Fibroblast of skin of scalp (primary cell): ENCODE data around the gene LST1.
A peak's percentile ranks its signal among the peaks of the same experiment; 100 is the strongest.

Source experiments
- DNase-seq: peaks from one replicate; pipeline ENCODE4 v3.0.0-alpha.2; 2013

LST1 gene

GRCh38 chr6:31559958-31560696 is 25.9 kb upstream of the LST1 start:
- DNase-seq = peak; percentile 47

- no peak for DNase-seq
These were observed 25.4 kb upstream of the LST1 start for GRCh38 chr6:31560697-31561058.

- DNase-seq = no peak
These were observed 18.3 kb upstream of the LST1 start for GRCh38 chr6:31567531-31568370.

- DNase-seq = no peak
These were observed 17.5 kb upstream of the LST1 start for GRCh38 chr6:31568537-31568961.

- DNase-seq = no peak
These were observed 16.1 kb upstream of the LST1 start for GRCh38 chr6:31569861-31570536.

GRCh38 chr6:31572041-31572911 is 13.8 kb upstream of the LST1 start, which contains the start of gene LTA:
Gene LTA, plus strand, starts transcription at chr6:31572289. Its CDS starts 454 bp downstream, at chr6:31572743.
- DNase-seq = no peak

- no peak for DNase-seq
These were observed 12.6 kb upstream of the LST1 start for GRCh38 chr6:31573239-31574105.

GRCh38 chr6:31574106-31575061 is 11.7 kb upstream of the LST1 start:
- DNase-seq = no peak

- no peak for DNase-seq
These were observed 10.7 kb upstream of the LST1 start, which contains the start of gene TNF for GRCh38 chr6:31575335-31575901. Gene TNF, plus strand, starts transcription at chr6:31575565. Its CDS starts 177 bp downstream, at chr6:31575742.

- DNase-seq = no peak
These were observed 10.0 kb upstream of the LST1 start for GRCh38 chr6:31575952-31576685.

GRCh38 chr6:31576897-31577578 is 9.0 kb upstream of the LST1 start:
- no peak for DNase-seq

- DNase-seq = no peak
These were observed 8.5 kb upstream of the LST1 start for GRCh38 chr6:31577579-31577966.

GRCh38 chr6:31578184-31579118 is 7.6 kb upstream of the LST1 start:
- no peak for DNase-seq

- no peak for DNase-seq
These were observed 7.0 kb upstream of the LST1 start for GRCh38 chr6:31579119-31579505.

- no peak for DNase-seq
These were observed 6.3 kb upstream of the LST1 start for GRCh38 chr6:31579546-31580437.

- DNase-seq = no peak
These were observed 5.7 kb upstream of the LST1 start for GRCh38 chr6:31580438-31580740.
